ENCODE data around the gene SMIM7. TPM values are rescaled to one million over a fixed set of nuclear protein-coding genes. Genes with fewer than 3 reads are reported as not detected.

The SMIM7 gene
- 63.2 TPM for total RNA-seq

DNA sequence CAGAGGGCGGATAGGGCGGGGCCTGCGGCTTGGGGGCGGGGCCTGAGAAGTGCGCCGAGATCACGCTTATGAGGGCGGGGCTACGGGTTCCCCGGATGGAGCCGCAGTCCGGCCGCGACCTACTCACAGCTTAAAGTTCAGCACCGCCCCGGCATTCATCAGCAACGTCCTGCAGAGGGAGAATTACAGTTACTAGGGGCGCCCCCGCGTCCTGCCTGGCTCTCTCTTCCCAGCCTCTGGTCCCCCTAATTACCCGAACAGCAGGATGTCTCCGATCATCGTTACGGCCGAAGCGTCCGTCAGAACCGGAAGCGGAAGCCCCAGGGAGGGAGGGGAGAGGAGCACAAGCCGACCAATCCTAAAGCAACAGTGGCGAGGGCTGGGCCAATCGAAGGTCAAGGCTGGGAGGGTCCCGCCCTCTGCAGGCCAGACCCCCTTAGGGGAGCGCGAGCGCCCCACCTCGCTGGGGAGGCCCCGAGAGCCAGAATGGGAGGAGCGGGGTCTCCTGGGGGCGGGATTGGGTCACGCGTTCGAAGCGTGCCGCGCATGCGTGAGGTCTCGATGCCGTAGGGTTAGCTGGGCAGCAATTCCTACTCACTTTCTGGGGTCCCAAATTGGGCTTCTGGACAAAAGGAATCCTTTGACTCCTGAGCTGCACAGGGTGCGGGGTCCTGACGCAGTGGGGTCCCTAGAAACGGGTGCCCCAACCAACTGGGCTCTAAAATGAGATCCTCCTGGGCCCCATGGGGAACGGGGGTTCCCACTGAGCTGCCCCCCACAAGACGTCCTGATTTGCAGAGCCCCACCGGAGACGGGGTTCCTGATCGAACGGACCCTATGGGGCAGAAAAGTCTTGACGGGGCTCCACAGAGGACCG lies at the start of gene SMIM7:
TSS of gene SMIM7 (minus strand) at position 313 of the 877 bp plus-strand sequence. CDS start at position 279, 34 bp downstream.

DNA sequence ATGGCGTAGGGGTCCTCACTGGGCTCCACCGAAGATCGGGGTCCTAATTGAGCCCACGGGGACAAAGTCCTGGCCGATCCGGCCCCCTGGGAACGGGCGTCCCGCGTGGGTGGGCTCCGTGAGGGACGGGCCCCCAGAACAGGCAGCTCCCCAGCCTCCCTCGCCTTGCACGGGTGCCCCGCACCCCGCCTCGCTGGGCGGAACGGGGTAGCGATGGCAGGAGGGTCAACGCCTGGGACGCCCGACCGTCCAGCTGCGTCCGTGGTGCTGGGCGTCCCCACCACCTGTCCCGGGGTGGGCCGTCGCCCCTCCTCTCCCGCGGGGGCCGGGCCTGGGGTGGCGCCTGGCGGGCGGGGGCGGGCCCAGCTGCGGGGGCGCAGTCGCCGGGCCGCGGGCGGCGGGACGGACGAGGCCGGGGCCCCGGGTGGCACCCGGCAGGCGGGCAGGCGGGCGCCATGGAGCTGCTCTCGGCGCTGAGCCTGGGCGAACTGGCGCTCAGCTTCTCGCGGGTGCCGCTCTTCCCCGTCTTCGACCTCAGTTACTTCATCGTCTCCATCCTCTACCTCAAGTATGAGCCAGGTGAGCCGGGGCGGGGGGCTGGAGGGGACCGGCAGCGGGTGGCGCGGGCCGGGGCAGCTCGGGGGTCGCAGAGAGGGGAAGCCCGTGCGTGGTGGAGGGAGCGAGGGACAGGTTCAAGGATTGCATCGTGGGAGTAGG lies 977 bp upstream of the SMIM7 start, which contains the start of gene TMEM38A:
TSS of gene TMEM38A (plus strand) at position 377 of the 717 bp plus-strand sequence. CDS start at position 456, 79 bp downstream.

DNA sequence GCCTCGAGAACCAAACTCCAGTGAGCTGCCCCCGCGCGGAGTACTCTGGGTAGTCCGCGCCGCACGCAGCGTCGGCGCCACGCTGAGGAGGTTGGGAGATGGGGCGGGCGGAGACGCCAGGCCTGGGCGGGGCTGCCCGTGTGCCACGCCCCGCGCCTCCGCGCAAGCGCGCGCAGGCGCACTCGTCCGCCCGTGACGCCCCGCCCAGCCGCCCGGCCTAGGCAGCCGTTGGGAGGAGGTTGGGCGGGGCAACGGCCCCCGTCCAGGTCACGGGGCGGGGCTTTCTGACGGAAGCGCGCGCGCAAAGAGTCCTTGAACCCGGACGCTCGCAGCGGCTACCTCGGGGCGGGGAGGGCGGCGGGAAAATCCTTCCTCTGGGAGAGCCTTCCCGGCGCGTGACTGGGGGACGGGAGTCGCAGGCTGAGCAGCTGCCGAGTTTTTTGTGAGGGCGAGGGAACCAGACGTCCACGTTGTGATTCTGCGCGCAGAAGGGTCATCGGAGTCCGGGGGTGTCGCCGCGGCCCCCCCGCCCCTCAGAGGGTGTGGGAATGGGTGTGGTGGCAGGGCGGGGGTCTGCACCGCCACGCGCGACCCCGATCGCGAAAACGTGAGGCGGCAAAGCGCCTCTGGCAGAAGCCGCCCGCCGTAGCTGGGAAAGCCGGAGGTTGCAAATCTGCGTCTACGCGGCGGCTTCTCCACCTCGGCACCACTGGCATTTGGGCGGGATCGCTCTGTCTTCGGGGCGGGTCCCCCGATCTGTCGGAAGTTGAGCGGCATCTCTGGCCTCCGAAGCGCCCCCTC lies 31.6 kb downstream of the SMIM7 start, which contains the start of gene MED26:
TSS of gene MED26 (minus strand) at position 22 of the 801 bp plus-strand sequence. CDS start 261 bp downstream, outside the sequence.

Other genes with a start within 250 kb of the SMIM7 start
- gene EPS15L1, start 188.2 kb downstream of the SMIM7 start, total RNA-seq, result 54.1 TPM
- gene CALR3, start 164.0 kb downstream of the SMIM7 start, total RNA-seq, result not detected
- gene C19orf44, start 163.8 kb downstream of the SMIM7 start, total RNA-seq, result 7.2 TPM
- gene CHERP, start 117.7 kb downstream of the SMIM7 start, total RNA-seq, result 14.1 TPM
- gene SLC35E1, start 87.7 kb downstream of the SMIM7 start, total RNA-seq, result 45.1 TPM
- 9.1 TPM for gene MED26, start 31.9 kb downstream of the SMIM7 start, total RNA-seq
- 13.5 TPM for gene TMEM38A, start 995 bp upstream of the SMIM7 start, total RNA-seq
- gene NWD1, start 59.7 kb upstream of the SMIM7 start, total RNA-seq, result 0.63 TPM
- 81.7 TPM for gene SIN3B, start 169.3 kb upstream of the SMIM7 start, total RNA-seq
- not detected for gene F2RL3, start 228.9 kb upstream of the SMIM7 start, total RNA-seq